Measurements from ENCODE around the gene MFRP.

Gene MFRP

GRCh38 chr11:119352857-119353260, 6.4 kb upstream of the MFRP start:
- H3K9ac ChIP-seq (ENCODE audit: low read length in 2 of 2): peak overlapping the region; percentile 21 to 44

DNA sequence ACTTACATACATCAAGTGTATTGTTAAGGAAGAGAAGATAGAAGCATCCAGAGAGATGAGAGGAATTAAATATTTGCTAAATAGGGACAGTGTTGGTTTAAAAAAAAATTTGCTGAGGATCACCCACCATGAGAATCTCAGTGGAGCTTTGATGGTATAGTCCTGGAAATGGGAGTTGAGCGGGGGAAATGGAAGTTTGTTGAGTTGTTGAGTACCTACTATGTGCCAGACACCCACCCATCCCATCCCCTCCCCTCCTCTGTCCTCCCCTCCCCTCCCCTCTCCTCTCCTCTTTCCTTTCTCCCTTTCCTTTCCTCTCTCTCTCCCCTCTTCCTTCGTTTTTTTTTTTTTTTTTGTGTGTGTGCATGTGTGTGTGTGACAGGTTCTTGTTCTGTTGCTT, 4.7 kb upstream of the MFRP start:
- peaks cover 0 to 3% of the 10 kb centered on the region in 2 donors for H3K36me3 ChIP-seq (ENCODE audit: control insufficient read depth in 2 of 2, insufficient read depth in 2 of 2, low read length in 2 of 2)
- H3K27me3 ChIP-seq (ENCODE audit: control insufficient read depth in 1 of 2, insufficient read depth in 2 of 2, low read length in 2 of 2): no peaks in the 10 kb centered on the region
- no peak overlapping the region for H3K9ac ChIP-seq (ENCODE audit: low read length in 2 of 2)
- H3K4me1 ChIP-seq (ENCODE audit: control insufficient read depth, insufficient read depth, low read length): peaks cover 35% of the 10 kb centered on the region
- H3K9me3 ChIP-seq (ENCODE audit: control insufficient read depth in 2 of 2, low read length in 2 of 2): no peaks in the 10 kb centered on the region
- H3K27ac ChIP-seq (ENCODE audit: low read length): no peak overlapping the region
- no peak overlapping the region for H3K4me3 ChIP-seq (ENCODE audit: low read length in 2 of 2)

More at GRCh38 chr11:119352857-119353260, 6.4 kb upstream of the MFRP start:
- peaks cover 4 to 9% of the 10 kb centered on the region in 2 donors for H3K36me3 ChIP-seq (ENCODE audit: control insufficient read depth in 2 of 2, insufficient read depth in 2 of 2, low read length in 2 of 2)
- peak overlapping the region; percentile 67 for H3K27ac ChIP-seq (ENCODE audit: low read length)
- H3K27me3 ChIP-seq (ENCODE audit: control insufficient read depth in 1 of 2, insufficient read depth in 2 of 2, low read length in 2 of 2): no peaks in the 10 kb centered on the region
- H3K4me3 ChIP-seq (ENCODE audit: low read length in 2 of 2): no peak overlapping the region
- no peaks in the 10 kb centered on the region for H3K9me3 ChIP-seq (ENCODE audit: control insufficient read depth in 2 of 2, low read length in 2 of 2)
- H3K4me1 ChIP-seq (ENCODE audit: control insufficient read depth, insufficient read depth, low read length): peaks cover 31% of the 10 kb centered on the region

DNA sequence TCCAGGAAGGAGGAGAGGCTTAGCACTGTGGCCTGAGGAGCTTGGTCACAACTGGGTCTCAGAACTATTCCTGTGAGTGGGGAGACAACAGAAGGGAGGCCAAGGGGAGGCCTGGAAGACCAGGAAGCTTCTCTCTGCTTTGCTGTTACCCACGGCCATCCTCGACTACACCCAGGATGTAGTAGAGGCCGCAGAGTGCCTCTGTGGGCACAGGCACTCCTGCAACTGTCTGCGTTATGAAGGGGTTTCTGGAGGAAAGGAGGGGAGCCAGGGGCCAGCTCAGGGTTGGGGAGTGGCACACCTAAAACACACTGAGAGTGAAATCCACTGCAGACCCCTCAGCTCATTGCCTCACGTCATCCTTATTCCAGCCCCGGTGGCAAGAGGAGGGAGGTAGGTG, 3.8 kb upstream of the MFRP start:
- Histone ChIP-seq H3K4me3 (ENCODE audit: low read length in 2 of 2) (no peak overlapping the region), H3K9me3 (ENCODE audit: control insufficient read depth in 2 of 2, low read length in 2 of 2) (no peaks in the 10 kb centered on the region), H3K27ac (ENCODE audit: low read length) (no peak overlapping the region), H3K9ac (ENCODE audit: low read length in 2 of 2) (no peak overlapping the region), H3K36me3 (ENCODE audit: control insufficient read depth in 2 of 2, insufficient read depth in 2 of 2, low read length in 2 of 2) (peaks cover 0 to 1% of the 10 kb centered on the region in 2 donors), H3K27me3 (ENCODE audit: control insufficient read depth in 1 of 2, insufficient read depth in 2 of 2, low read length in 2 of 2) (no peaks in the 10 kb centered on the region), H3K4me1 (ENCODE audit: control insufficient read depth, insufficient read depth, low read length) (peaks cover 35% of the 10 kb centered on the region)

DNA sequence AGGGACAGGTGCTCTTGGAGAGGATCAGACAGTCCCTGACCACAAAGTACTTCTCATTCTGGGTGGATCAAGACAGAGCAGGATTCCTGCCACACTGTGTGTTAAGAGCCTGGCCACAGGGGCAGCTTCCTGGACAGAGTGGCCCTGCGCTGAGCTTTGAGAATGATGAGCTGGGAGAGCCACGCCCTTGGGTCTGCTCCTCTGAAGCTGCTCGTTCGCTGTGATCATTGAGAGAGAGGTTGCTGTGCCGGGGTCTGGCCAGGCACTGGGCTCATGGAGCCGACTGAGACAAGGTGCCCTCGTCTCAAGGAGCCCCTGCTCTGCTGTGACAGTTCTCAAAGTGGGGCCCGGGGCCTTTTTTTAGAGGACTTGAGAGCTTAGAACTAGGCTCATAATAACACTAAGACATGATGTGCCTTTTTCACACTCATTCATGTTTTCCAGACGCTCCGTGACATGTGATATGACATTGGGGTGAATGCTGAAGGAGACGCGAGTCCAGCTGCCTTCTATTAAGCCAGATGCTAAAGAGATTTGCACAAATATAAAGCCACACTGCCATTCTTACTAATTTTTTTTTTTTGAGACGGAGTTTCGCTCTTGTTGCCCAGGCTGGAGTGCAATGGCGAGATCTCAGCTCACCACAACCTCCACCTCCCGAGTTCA, 1.6 kb upstream of the MFRP start:
- H3K36me3 ChIP-seq (ENCODE audit: control insufficient read depth in 2 of 2, insufficient read depth in 2 of 2, low read length in 2 of 2): no peaks in the 10 kb centered on the region
- H3K27me3 ChIP-seq (ENCODE audit: control insufficient read depth in 1 of 2, insufficient read depth in 2 of 2, low read length in 2 of 2): no peaks in the 10 kb centered on the region
- no peaks in the 10 kb centered on the region for H3K9me3 ChIP-seq (ENCODE audit: control insufficient read depth in 2 of 2, low read length in 2 of 2)
- H3K4me1 ChIP-seq (ENCODE audit: control insufficient read depth, insufficient read depth, low read length): peaks cover 32% of the 10 kb centered on the region
- no peak overlapping the region for H3K9ac ChIP-seq (ENCODE audit: low read length in 2 of 2)
- no peak overlapping the region for H3K4me3 ChIP-seq (ENCODE audit: low read length in 2 of 2)
- no peak overlapping the region for H3K27ac ChIP-seq (ENCODE audit: low read length)

DNA sequence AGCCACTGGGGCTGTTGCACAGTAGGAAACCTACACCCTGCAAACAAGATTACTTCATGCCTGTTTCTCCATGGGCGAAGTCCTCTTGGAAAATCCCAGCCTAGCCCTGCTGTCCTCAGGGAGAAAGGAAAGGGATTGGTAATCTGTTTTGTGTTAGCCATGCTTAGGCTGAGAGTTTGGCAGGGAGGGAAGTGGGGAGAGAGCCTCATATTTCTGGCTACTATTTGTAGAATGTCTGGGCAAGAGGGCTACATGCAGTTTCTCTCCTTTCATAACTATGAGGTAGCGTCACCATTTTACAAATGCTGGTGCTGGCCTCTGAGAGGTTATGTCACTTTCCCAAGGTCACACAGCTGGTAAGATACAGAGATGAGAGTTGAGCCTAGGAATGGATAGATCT, 737 bp upstream of the MFRP start:
- Histone ChIP-seq H3K4me3 (ENCODE audit: low read length in 2 of 2) (no peak overlapping the region), H3K9me3 (ENCODE audit: control insufficient read depth in 2 of 2, low read length in 2 of 2) (no peaks in the 10 kb centered on the region), H3K27me3 (ENCODE audit: control insufficient read depth in 1 of 2, insufficient read depth in 2 of 2, low read length in 2 of 2) (no peaks in the 10 kb centered on the region), H3K9ac (ENCODE audit: low read length in 2 of 2) (peak overlapping the region in 1 of 2 donors; percentile 21), H3K4me1 (ENCODE audit: control insufficient read depth, insufficient read depth, low read length) (peaks cover 26% of the 10 kb centered on the region), H3K36me3 (ENCODE audit: control insufficient read depth in 2 of 2, insufficient read depth in 2 of 2, low read length in 2 of 2) (no peaks in the 10 kb centered on the region), H3K27ac (ENCODE audit: low read length) (peak overlapping the region; percentile 37)

DNA sequence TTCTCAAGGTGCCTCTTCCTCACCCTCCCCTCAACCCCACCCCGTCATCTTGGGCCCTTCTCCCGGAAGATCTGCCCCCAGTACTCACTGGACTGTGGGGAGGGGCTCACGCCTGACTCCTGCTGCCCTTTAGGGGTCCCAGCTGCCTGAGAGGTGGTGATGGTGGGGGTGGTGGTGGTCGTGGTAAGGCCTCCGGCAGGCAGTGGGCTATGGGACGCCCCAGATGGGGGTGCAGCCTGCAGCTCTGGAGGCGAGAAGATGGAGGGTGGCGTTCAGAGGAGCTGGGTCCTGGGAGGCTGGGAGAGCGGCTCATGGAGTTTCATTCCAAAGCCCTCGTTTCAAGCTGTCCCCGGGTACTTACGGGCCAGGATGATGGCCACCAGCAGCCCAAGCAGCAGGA, 820 bp downstream of the MFRP start:
- H3K36me3 ChIP-seq (ENCODE audit: control insufficient read depth in 2 of 2, insufficient read depth in 2 of 2, low read length in 2 of 2): no peaks in the 10 kb centered on the region
- no peak overlapping the region for H3K27ac ChIP-seq (ENCODE audit: low read length)
- peaks cover 30% of the 10 kb centered on the region for H3K4me1 ChIP-seq (ENCODE audit: control insufficient read depth, insufficient read depth, low read length)
- no peak overlapping the region for H3K4me3 ChIP-seq (ENCODE audit: low read length in 2 of 2)
- no peaks in the 10 kb centered on the region for H3K9me3 ChIP-seq (ENCODE audit: control insufficient read depth in 2 of 2, low read length in 2 of 2)
- H3K27me3 ChIP-seq (ENCODE audit: control insufficient read depth in 1 of 2, insufficient read depth in 2 of 2, low read length in 2 of 2): no peaks in the 10 kb centered on the region
- H3K9ac ChIP-seq (ENCODE audit: low read length in 2 of 2): no peak overlapping the region

- Histone ChIP-seq H3K9me3 (ENCODE audit: control insufficient read depth in 2 of 2, low read length in 2 of 2) (no peaks in the 10 kb centered on the region), H3K4me3 (ENCODE audit: low read length in 2 of 2) (no peak overlapping the region), H3K36me3 (ENCODE audit: control insufficient read depth in 2 of 2, insufficient read depth in 2 of 2, low read length in 2 of 2) (no peaks in the 10 kb centered on the region), H3K27ac (ENCODE audit: low read length) (no peak overlapping the region), H3K9ac (ENCODE audit: low read length in 2 of 2) (no peak overlapping the region), H3K27me3 (ENCODE audit: control insufficient read depth in 1 of 2, insufficient read depth in 2 of 2, low read length in 2 of 2) (no peaks in the 10 kb centered on the region), H3K4me1 (ENCODE audit: control insufficient read depth, insufficient read depth, low read length) (peaks cover 40% of the 10 kb centered on the region)
These were observed 2.1 kb downstream of the MFRP start for GRCh38 chr11:119344291-119345010.

GRCh38 chr11:119343726-119344125, 2.8 kb downstream of the MFRP start:
- Histone ChIP-seq H3K27ac (ENCODE audit: low read length) (no peak overlapping the region), H3K9me3 (ENCODE audit: control insufficient read depth in 2 of 2, low read length in 2 of 2) (no peaks in the 10 kb centered on the region), H3K9ac (ENCODE audit: low read length in 2 of 2) (no peak overlapping the region), H3K4me3 (ENCODE audit: low read length in 2 of 2) (no peak overlapping the region), H3K4me1 (ENCODE audit: control insufficient read depth, insufficient read depth, low read length) (peaks cover 47% of the 10 kb centered on the region), H3K36me3 (ENCODE audit: control insufficient read depth in 2 of 2, insufficient read depth in 2 of 2, low read length in 2 of 2) (no peaks in the 10 kb centered on the region), H3K27me3 (ENCODE audit: control insufficient read depth in 1 of 2, insufficient read depth in 2 of 2, low read length in 2 of 2) (no peaks in the 10 kb centered on the region)

DNA sequence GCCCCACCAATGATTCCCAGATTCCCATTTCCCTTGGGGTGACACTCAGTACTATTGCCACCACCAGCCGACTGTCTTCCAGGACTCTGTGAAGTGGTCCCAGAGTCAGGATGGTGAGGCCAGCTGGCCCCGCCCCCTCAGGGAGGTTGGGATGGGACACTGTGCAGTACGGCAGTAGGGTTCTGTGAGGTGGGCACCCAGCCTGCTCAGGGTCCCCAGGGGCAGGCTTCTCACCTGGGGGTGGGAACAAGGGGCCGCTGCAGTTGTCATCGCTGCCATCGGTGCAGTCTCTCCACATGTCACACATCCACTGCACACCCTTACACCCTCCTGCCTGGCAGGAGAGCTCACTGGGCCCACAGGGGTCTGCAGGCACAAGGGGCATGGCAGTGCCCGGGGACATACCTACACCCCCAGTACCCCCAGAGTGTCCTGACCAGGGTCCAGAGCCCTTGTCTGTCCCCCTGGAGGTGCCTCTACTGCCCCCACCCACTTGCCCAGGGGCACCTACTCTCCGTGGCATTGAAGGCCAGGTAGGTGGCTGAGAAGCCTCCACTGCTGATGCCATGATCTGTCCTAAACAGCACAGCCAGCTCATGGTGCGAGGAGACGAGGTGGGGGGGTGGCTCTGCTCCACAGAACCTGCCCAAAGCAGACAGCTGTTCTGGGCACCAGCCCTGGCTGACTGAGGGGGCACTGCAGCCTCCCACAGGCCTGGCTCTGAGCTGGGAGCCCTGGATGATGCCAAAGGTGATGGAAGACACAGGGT, 4.0 kb downstream of the MFRP start:
- Histone ChIP-seq H3K36me3 (ENCODE audit: control insufficient read depth in 2 of 2, insufficient read depth in 2 of 2, low read length in 2 of 2) (no peaks in the 10 kb centered on the region), H3K4me3 (ENCODE audit: low read length in 2 of 2) (no peak overlapping the region), H3K9ac (ENCODE audit: low read length in 2 of 2) (no peak overlapping the region), H3K27ac (ENCODE audit: low read length) (no peak overlapping the region), H3K4me1 (ENCODE audit: control insufficient read depth, insufficient read depth, low read length) (peaks cover 57% of the 10 kb centered on the region), H3K9me3 (ENCODE audit: control insufficient read depth in 2 of 2, low read length in 2 of 2) (no peaks in the 10 kb centered on the region), H3K27me3 (ENCODE audit: control insufficient read depth in 1 of 2, insufficient read depth in 2 of 2, low read length in 2 of 2) (no peaks in the 10 kb centered on the region)

GRCh38 chr11:119342023-119342300, 4.5 kb downstream of the MFRP start:
- H3K9ac ChIP-seq (ENCODE audit: low read length in 2 of 2): no peak overlapping the region
- H3K27me3 ChIP-seq (ENCODE audit: control insufficient read depth in 1 of 2, insufficient read depth in 2 of 2, low read length in 2 of 2): no peaks in the 10 kb centered on the region
- no peak overlapping the region for H3K4me3 ChIP-seq (ENCODE audit: low read length in 2 of 2)
- H3K27ac ChIP-seq (ENCODE audit: low read length): no peak overlapping the region
- peaks cover 55% of the 10 kb centered on the region for H3K4me1 ChIP-seq (ENCODE audit: control insufficient read depth, insufficient read depth, low read length)
- H3K36me3 ChIP-seq (ENCODE audit: control insufficient read depth in 2 of 2, insufficient read depth in 2 of 2, low read length in 2 of 2): peaks cover 0 to under 1% of the 10 kb centered on the region in 2 donors
- no peaks in the 10 kb centered on the region for H3K9me3 ChIP-seq (ENCODE audit: control insufficient read depth in 2 of 2, low read length in 2 of 2)

All from stomach smooth muscle (tissue), 2 donors.